Suprapubic skin (tissue), 4 donors: ENCODE data around the gene SFRP5.

Experiments
- POLR2A ChIP-seq, 2 donors: fragments of 450-650 bp; IDR thresholded peaks; one replicate each; pipeline ENCODE4 v1.6.1; 2017; ENCODE audit warnings: antibody characterized with exemption in 2 of 2, mild to moderate bottlenecking in 2 of 2, moderate library complexity in 2 of 2
- POLR2AphosphoS5 ChIP-seq, 3 donors: sonication (generic); formaldehyde crosslinking; IDR thresholded peaks; one replicate each; pipeline ENCODE4 v1.6.1; 2017; ENCODE audit warnings: antibody characterized with exemption in 3 of 3

DNA sequence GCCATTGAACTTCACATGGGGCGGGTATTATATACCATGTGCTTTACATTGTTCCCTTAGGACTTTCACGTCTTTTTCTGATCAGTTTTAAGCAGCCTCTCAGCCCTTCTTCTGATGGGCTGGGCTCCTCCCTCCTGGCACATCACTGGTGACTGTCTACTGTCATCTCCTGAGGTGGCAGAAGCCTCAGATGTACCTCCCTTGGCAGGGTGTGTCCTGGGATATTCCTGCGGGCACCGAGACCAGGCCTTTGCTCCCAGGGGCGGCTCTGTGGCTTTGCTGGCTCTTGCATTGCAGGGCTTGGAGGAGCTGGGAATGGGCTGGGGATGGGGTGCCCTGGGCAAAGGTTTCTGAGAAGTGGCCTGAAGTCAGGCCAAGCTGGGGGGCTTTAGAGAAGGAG, 43.2 kb upstream of the SFRP5 start:
- TF ChIP-seq POLR2AphosphoS5 (IDR thresholded peaks at IDR 0.05) (no peak), POLR2A (IDR thresholded peaks at IDR 0.05) (no peak)
